Ovary (tissue), 3 donors: ENCODE results near the gene AAK1.

Experiments used
- POLR2A ChIP-seq: fragments of 450-650 bp; IDR thresholded peaks from one replicate; pipeline ENCODE4 v1.6.1; 2017; ENCODE audit warnings: antibody characterized with exemption, mild to moderate bottlenecking, moderate library complexity
- TF ChIP-seq, protein P1 (sequence below), 3 donors: fragments of 450-650 bp in 2 of 3; fragments of 200-600 bp in 1 of 3; IDR thresholded peaks; one replicate each; pipeline versions ENCODE4 v1.5.1 to v1.8.0; 2016 to 2022; ENCODE audit warnings: antibody characterized with exemption in 3 of 3, mild to moderate bottlenecking in 1 of 3
- donor health status: DM: no; HTN: no; CAD: no.

DNA sequence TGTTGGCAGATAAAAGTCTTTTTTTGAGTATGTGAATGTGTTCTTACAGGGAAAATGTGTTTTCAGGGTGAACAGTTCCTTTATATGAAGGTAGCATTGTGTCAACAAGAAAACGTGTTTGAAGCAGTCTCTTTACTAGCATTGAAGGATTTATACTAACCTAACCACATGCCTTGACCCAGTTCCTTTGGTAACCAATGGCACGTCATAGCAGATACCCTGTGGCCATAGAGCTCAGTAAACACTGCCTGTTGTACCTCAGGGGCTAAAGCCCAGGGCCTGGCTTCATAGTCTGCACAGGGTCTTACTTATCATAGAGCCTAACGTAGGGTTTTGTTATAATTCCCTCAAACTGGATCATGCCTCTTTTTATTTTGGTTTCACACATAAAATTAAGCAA is 174.2 kb downstream of the AAK1 start:
- TF ChIP-seq, protein P1, sequence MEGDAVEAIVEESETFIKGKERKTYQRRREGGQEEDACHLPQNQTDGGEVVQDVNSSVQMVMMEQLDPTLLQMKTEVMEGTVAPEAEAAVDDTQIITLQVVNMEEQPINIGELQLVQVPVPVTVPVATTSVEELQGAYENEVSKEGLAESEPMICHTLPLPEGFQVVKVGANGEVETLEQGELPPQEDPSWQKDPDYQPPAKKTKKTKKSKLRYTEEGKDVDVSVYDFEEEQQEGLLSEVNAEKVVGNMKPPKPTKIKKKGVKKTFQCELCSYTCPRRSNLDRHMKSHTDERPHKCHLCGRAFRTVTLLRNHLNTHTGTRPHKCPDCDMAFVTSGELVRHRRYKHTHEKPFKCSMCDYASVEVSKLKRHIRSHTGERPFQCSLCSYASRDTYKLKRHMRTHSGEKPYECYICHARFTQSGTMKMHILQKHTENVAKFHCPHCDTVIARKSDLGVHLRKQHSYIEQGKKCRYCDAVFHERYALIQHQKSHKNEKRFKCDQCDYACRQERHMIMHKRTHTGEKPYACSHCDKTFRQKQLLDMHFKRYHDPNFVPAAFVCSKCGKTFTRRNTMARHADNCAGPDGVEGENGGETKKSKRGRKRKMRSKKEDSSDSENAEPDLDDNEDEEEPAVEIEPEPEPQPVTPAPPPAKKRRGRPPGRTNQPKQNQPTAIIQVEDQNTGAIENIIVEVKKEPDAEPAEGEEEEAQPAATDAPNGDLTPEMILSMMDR (IDR thresholded peaks at IDR 0.05) = no peak
- no peak for TF ChIP-seq POLR2A
